IgD-negative memory B cell (primary cell): ENCODE data around the gene HCST. TPM values are rescaled to one million over a fixed set of nuclear protein-coding genes. Genes with fewer than 3 reads are reported as not detected.
"Not testable (repeated sequence)": the region's sequence is repeated elsewhere in the genome, so short reads cannot be mapped to it uniquely, and the experiment has no call there.

Experiments
- H3K27ac Mint-ChIP-seq, 3 donors: one replicate each; pipeline ENCODE4 v1.8.0; 2020 to 2022; ENCODE audit warnings: mild to moderate bottlenecking in 3 of 3, mixed read lengths in 3 of 3, moderate library complexity in 1 of 3
- H3K27me3 Mint-ChIP-seq: one replicate; pipeline ENCODE4 v1.8.0; 2021; ENCODE audit warnings: mixed read lengths
- H3K36me3 Mint-ChIP-seq: one replicate; pipeline ENCODE4 v1.8.0; 2020; ENCODE audit warnings: mild to moderate bottlenecking, mixed read lengths
- H3K4me1 Mint-ChIP-seq, 3 donors: one replicate each; pipeline ENCODE4 v1.8.0; 2020 to 2022; ENCODE audit warnings: mixed read lengths in 3 of 3, mild to moderate bottlenecking in 1 of 3
- H3K4me3 Mint-ChIP-seq, 4 donors: one replicate each; pipeline ENCODE4 v1.8.0; 2020 to 2022; ENCODE audit warnings: mild to moderate bottlenecking in 4 of 4, mixed read lengths in 4 of 4, moderate library complexity in 3 of 4
- H3K9me3 Mint-ChIP-seq, 3 donors: one replicate each; pipeline ENCODE4 v1.8.0; 2020 to 2021; ENCODE audit warnings: mixed read lengths in 3 of 3, mild to moderate bottlenecking in 1 of 3
- polyA plus RNA-seq: library from polyadenylated mRNA; unstranded; fragments of 300-500 nt; fragmentation: Illumina TruSeq; gene quantifications from one replicate; pipeline ENCODE4 v1.2.3, GENCODE V29; 2021

The HCST gene
- polyA plus RNA-seq, 1 donor from 2014 or later, result 118 TPM

- Mint-ChIP-seq H3K4me3 (peak overlapping the region; percentile 11 to 90 (median 68)), H3K27ac (peak overlapping the region in 1 of 3 donors; percentile 40)
Measured at GRCh38 chr19:35869327-35870123, 32.8 kb upstream of the HCST start.

GRCh38 chr19:35870124-35870736 is 32.1 kb upstream of the HCST start:
- H3K36me3 Mint-ChIP-seq, H3K9me3 Mint-ChIP-seq: not testable (repeated sequence)
- Mint-ChIP-seq H3K27ac (peak overlapping the region in 1 of 3 donors; percentile 40), H3K4me3 (peak overlapping the region in 3 of 4 donors; percentile 11 to 90 (median 87)), H3K27me3 (peaks cover 42% of the 10 kb centered on the region), H3K4me1 (peaks cover 6 to 11% (median 9%) of the 10 kb centered on the region in 3 donors)

More at GRCh38 chr19:35869327-35870123, 32.8 kb upstream of the HCST start:
- Mint-ChIP-seq H3K4me1 (peaks cover 6 to 11% (median 9%) of the 10 kb centered on the region in 3 donors), H3K27me3 (peaks cover 40% of the 10 kb centered on the region), H3K36me3 (peaks cover 3% of the 10 kb centered on the region), H3K9me3 (peaks cover 0 to 7% (median 0%) of the 10 kb centered on the region in 3 donors)

GRCh38 chr19:35870798-35871197 is 31.5 kb upstream of the HCST start:
- peak overlapping the region in 1 of 4 donors; percentile 39 for H3K4me3 Mint-ChIP-seq
- peaks cover 0 to 5% (median 0%) of the 10 kb centered on the region in 3 donors for H3K9me3 Mint-ChIP-seq
- H3K27me3 Mint-ChIP-seq, result peaks cover 38% of the 10 kb centered on the region
- peaks cover 6 to 11% (median 9%) of the 10 kb centered on the region in 3 donors for H3K4me1 Mint-ChIP-seq
- no peak overlapping the region for H3K27ac Mint-ChIP-seq
- H3K36me3 Mint-ChIP-seq, result peaks cover 3% of the 10 kb centered on the region

GRCh38 chr19:35871611-35872010 is 30.7 kb upstream of the HCST start:
- Mint-ChIP-seq H3K4me3 (no peak overlapping the region), H3K4me1 (peaks cover 6 to 11% (median 9%) of the 10 kb centered on the region in 3 donors), H3K36me3 (peaks cover 3% of the 10 kb centered on the region), H3K9me3 (peaks cover 0 to 5% (median 0%) of the 10 kb centered on the region in 3 donors), H3K27ac (no peak overlapping the region), H3K27me3 (peaks cover 36% of the 10 kb centered on the region)

- Mint-ChIP-seq H3K9me3 (peaks cover 0 to 5% (median 0%) of the 10 kb centered on the region in 3 donors), H3K36me3 (peaks cover 3% of the 10 kb centered on the region), H3K27me3 (peaks cover 36% of the 10 kb centered on the region), H3K27ac (no peak overlapping the region), H3K4me1 (peaks cover 6 to 11% (median 9%) of the 10 kb centered on the region in 3 donors), H3K4me3 (no peak overlapping the region)
Measured at GRCh38 chr19:35872180-35872579, 30.1 kb upstream of the HCST start.

DNA sequence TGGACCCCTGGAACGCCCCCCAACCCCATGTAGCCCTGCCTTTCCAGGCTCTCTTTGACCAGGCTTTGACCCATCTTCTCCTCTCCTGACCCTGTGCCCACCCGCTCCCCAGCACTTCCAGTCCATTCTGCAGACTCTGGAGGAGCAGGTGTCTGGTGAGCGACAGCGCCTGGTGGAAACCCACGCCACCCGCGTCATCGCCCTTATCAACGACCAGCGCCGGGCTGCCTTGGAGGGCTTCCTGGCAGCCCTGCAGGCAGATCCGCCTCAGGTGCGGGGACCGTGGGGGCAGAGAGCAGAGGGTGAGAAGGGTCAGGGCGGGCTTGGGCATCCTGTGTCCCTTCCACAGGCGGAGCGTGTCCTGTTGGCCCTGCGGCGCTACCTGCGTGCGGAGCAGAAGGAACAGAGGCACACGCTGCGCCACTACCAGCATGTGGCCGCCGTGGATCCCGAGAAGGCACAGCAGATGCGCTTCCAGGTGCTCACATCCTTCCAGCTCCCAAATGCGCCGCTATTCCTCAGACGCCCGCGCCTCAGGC is 27.9 kb upstream of the HCST start:
- peaks cover 0 to 3% (median 0%) of the 10 kb centered on the region in 3 donors for H3K9me3 Mint-ChIP-seq
- H3K27ac Mint-ChIP-seq, result no peak overlapping the region
- no peak overlapping the region for H3K4me3 Mint-ChIP-seq
- H3K36me3 Mint-ChIP-seq, result peaks cover 3% of the 10 kb centered on the region
- H3K27me3 Mint-ChIP-seq, result peaks cover 38% of the 10 kb centered on the region
- peaks cover 3 to 9% (median 7%) of the 10 kb centered on the region in 3 donors for H3K4me1 Mint-ChIP-seq

DNA sequence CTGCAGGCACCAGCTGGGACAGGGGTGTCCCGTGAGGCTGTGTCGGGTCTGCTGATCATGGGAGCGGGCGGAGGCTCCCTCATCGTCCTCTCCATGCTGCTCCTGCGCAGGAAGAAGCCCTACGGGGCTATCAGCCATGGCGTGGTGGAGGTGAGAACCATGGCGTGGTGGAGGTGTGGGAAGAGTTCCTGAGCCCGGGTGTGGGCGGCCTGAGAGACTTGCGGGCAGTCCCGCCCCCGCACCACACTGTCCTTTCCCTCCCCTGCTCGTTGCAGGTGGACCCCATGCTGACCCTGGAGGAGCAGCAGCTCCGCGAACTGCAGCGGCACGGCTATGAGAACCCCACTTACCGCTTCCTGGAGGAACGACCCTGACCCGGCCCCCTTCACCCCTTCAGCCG is 23.3 kb upstream of the HCST start:
- no peaks in the 10 kb centered on the region for H3K9me3 Mint-ChIP-seq
- H3K27me3 Mint-ChIP-seq, result peaks cover 26% of the 10 kb centered on the region
- H3K36me3 Mint-ChIP-seq, result no peaks in the 10 kb centered on the region
- no peak overlapping the region for H3K27ac Mint-ChIP-seq
- H3K4me1 Mint-ChIP-seq, result peaks cover 4 to 12% (median 8%) of the 10 kb centered on the region in 3 donors
- H3K4me3 Mint-ChIP-seq, result no peak overlapping the region

- H3K36me3 Mint-ChIP-seq, result no peaks in the 10 kb centered on the region
Measured at GRCh38 chr19:35879770-35880317, 22.5 kb upstream of the HCST start.

GRCh38 chr19:35882114-35882832 is 20.1 kb upstream of the HCST start:
- Mint-ChIP-seq H3K4me1 (peaks cover 4 to 19% (median 12%) of the 10 kb centered on the region in 3 donors), H3K9me3 (no peaks in the 10 kb centered on the region), H3K4me3 (peak overlapping the region in 1 of 4 donors; percentile 50), H3K36me3 (peaks cover 4% of the 10 kb centered on the region), H3K27ac (peak overlapping the region in 2 of 3 donors; percentile 83 to 84), H3K27me3 (peaks cover 21% of the 10 kb centered on the region)

More at GRCh38 chr19:35879770-35880317, 22.5 kb upstream of the HCST start:
- Mint-ChIP-seq H3K27ac (peak overlapping the region in 2 of 3 donors; percentile 60 to 90), H3K4me1 (peaks cover 4 to 17% (median 12%) of the 10 kb centered on the region in 3 donors), H3K9me3 (no peaks in the 10 kb centered on the region), H3K27me3 (peaks cover 25% of the 10 kb centered on the region), H3K4me3 (peak overlapping the region in 1 of 4 donors; percentile 28)

DNA sequence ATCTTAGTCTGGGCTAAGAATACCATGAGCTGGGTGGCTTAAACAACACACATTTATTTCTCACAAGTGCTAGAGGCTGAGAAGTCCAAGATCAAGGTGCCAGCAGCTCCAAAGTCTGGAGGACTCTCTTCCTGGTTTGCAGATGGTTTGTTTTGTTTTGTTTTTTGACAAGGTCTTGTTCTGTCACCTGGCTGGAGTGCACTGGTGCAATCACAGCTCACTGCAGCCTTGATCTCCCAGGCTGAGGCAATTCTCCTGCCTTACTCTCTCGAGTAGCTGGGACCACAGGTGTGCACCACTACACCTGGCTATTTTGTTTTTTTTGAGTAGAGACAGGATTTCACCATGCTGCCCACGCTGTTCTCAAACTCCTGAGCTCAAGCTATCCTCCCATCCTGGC is 18.4 kb upstream of the HCST start:
- H3K27me3 Mint-ChIP-seq, result peaks cover 11% of the 10 kb centered on the region
- peak overlapping the region in 2 of 4 donors; percentile 18 to 27 for H3K4me3 Mint-ChIP-seq
- H3K4me1 Mint-ChIP-seq, result peaks cover 4 to 19% (median 12%) of the 10 kb centered on the region in 3 donors
- no peaks in the 10 kb centered on the region for H3K9me3 Mint-ChIP-seq
- H3K27ac Mint-ChIP-seq, result peak overlapping the region; percentile 82 to 90 (median 83)
- peaks cover 13% of the 10 kb centered on the region for H3K36me3 Mint-ChIP-seq

DNA sequence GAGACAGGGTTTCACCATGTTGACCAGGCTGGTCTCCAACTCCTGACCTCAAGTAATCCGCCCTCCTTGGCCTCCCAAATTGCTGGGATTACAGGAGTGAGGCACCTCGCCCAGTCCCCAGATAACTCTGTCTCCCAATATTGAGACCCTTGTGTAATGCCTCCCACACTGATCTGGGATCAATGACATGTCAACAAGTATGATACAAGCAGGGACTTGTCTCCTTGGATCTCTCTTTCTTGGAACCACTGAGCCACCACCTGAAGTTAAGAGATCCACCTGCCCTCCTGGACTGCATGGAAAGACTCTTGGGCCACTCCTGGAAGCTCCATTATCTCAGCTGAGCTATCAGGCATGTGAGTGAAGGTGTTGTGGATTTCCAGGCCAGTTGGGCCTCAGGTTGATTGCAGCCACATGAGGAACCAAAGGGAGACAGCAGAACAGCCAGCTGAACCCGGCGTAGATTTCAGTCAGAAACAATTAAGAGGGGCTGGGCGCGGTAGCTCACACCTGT is 17.0 kb upstream of the HCST start:
- H3K4me1 Mint-ChIP-seq, result peaks cover 4 to 17% (median 12%) of the 10 kb centered on the region in 3 donors
- H3K27me3 Mint-ChIP-seq, result no peaks in the 10 kb centered on the region
- peak overlapping the region in 2 of 4 donors; percentile 41 to 74 for H3K4me3 Mint-ChIP-seq
- H3K9me3 Mint-ChIP-seq, result no peaks in the 10 kb centered on the region
- peak overlapping the region; percentile 72 to 87 (median 78) for H3K27ac Mint-ChIP-seq
- peaks cover 21% of the 10 kb centered on the region for H3K36me3 Mint-ChIP-seq

GRCh38 chr19:35885904-35886303 is 16.4 kb upstream of the HCST start:
- H3K4me3 Mint-ChIP-seq, result peak overlapping the region in 2 of 4 donors; percentile 68 to 74
- no peaks in the 10 kb centered on the region for H3K9me3 Mint-ChIP-seq
- H3K4me1 Mint-ChIP-seq, result peaks cover 4 to 19% (median 14%) of the 10 kb centered on the region in 3 donors
- H3K27ac Mint-ChIP-seq, result peak overlapping the region; percentile 23 to 87 (median 78)
- H3K36me3 Mint-ChIP-seq, result peaks cover 23% of the 10 kb centered on the region
- H3K27me3 Mint-ChIP-seq, result no peaks in the 10 kb centered on the region

GRCh38 chr19:35887197-35887596 is 15.1 kb upstream of the HCST start:
- Mint-ChIP-seq H3K9me3 (no peaks in the 10 kb centered on the region), H3K27ac (peak overlapping the region in 1 of 3 donors; percentile 87), H3K4me3 (peak overlapping the region in 1 of 4 donors; percentile 54), H3K4me1 (peaks cover 3 to 18% (median 14%) of the 10 kb centered on the region in 3 donors), H3K36me3 (peaks cover 25% of the 10 kb centered on the region), H3K27me3 (no peaks in the 10 kb centered on the region)

GRCh38 chr19:35888398-35888797 is 13.9 kb upstream of the HCST start:
- H3K27me3 Mint-ChIP-seq, result no peaks in the 10 kb centered on the region
- H3K36me3 Mint-ChIP-seq, result peaks cover 27% of the 10 kb centered on the region
- no peaks in the 10 kb centered on the region for H3K9me3 Mint-ChIP-seq
- peak overlapping the region in 2 of 4 donors; percentile 17 to 80 for H3K4me3 Mint-ChIP-seq
- H3K27ac Mint-ChIP-seq, result peak overlapping the region in 2 of 3 donors; percentile 80 to 87
- H3K4me1 Mint-ChIP-seq, result peaks cover 5 to 12% (median 9%) of the 10 kb centered on the region in 3 donors
